Endothelial cell of umbilical vein (primary cell): ENCODE measurements around the gene SMAD9. TPM values are rescaled to one million over a fixed set of nuclear protein-coding genes. Genes with fewer than 3 reads are reported as not detected.

Experiments
- BruUV-seq: library from RNA; stranded (reverse); fragments of 400-500 nt; replicated peaks from 2 replicates; lab custom pipeline; 2021; lab: Mats Ljungman, UMichigan
- CTCF ChIA-PET: fragments of 300-600, 350-600 bp; sonication (Branson Sonifier 250); formaldehyde crosslinking; loops from one replicate; lab custom pipeline; 2021; ENCODE audit warnings: antibody characterized with exemption, inconsistent platforms; lab: Charles Lee
- POLR2A ChIA-PET: fragments of 300-600, 350-600 bp; sonication (Branson Sonifier 250); formaldehyde crosslinking; loops from one replicate; lab custom pipeline; 2021; ENCODE audit warnings: antibody characterized with exemption, inconsistent platforms; lab: Charles Lee
- DNase-seq: peaks from one replicate; pipeline ENCODE4 v3.0.0-alpha.2; 2011; ENCODE audit warnings: low read depth, low spot score
- FAIRE-seq: peaks from 2 replicates; lab custom pipeline; 2011; peaks lifted over from hg19 to GRCh38; lab: Jason Lieb, UNC
- H2AFZ ChIP-seq: 2 replicates; pipeline ENCODE4 v1.6.0; 2012; ENCODE audit warnings: low read depth, low read length, control low read depth, inconsistent platforms
- H3K27ac ChIP-seq: 2 replicates; pipeline ENCODE4 v1.5.1; 2011; ENCODE audit warnings: low read depth, mild to moderate bottlenecking, control low read depth, low read length, moderate library complexity; ENCODE audit not compliant: insufficient read depth
- H3K27me3 ChIP-seq, 2 experiments: 2 replicates each; pipeline versions ENCODE4 v1.6.0 to v1.6.1; 2011; ENCODE audit warnings: low read length in 2 of 2, mixed read lengths in 1 of 2; ENCODE audit not compliant: control insufficient read depth in 2 of 2, insufficient read depth in 2 of 2
- H3K36me3 ChIP-seq, 2 experiments: 2 replicates in 1 of 2; 3 replicates in 1 of 2; pipeline ENCODE4 v1.5.1; 2011; ENCODE audit warnings: low read length in 2 of 2, mild to moderate bottlenecking in 1 of 2, moderate library complexity in 1 of 2; ENCODE audit not compliant: control insufficient read depth in 2 of 2, insufficient read depth in 2 of 2; ENCODE audit errors: extremely low read depth in 1 of 2
- H3K4me1 ChIP-seq: 3 replicates; pipeline ENCODE4 v1.5.1; 2011; ENCODE audit warnings: mild to moderate bottlenecking, low read length; ENCODE audit not compliant: control insufficient read depth, insufficient read depth; ENCODE audit errors: extremely low read depth
- H3K4me2 ChIP-seq: 2 replicates; pipeline ENCODE4 v1.6.1; 2011; ENCODE audit warnings: low read length, control low read depth, mixed read lengths; ENCODE audit not compliant: insufficient read depth
- H3K4me3 ChIP-seq, 3 experiments: fragments of 200-600 bp in 1 of 3; sonication (generic), shearing (Covaris generic) in 1 of 3; replicated peaks in 1 of 3; 2 replicates each; pipeline ENCODE4 v1.5.1; 2011 to 2016; ENCODE audit warnings: control low read depth in 3 of 3, low read length in 3 of 3, mild to moderate bottlenecking in 2 of 3, inconsistent platforms in 1 of 3, low read depth in 1 of 3, moderate library complexity in 1 of 3; ENCODE audit not compliant: insufficient read depth in 1 of 3
- H3K79me2 ChIP-seq: 2 replicates; pipeline ENCODE4 v1.6.0; 2012; ENCODE audit warnings: low read length, inconsistent platforms; ENCODE audit not compliant: control insufficient read depth, insufficient read depth
- H3K9ac ChIP-seq: replicated peaks from 2 replicates; pipeline ENCODE3; 2011; ENCODE audit warnings: low read length, control low read depth; ENCODE audit not compliant: insufficient read depth; ENCODE audit errors: extremely low read depth
- H3K9me1 ChIP-seq: replicated peaks from 3 replicates; pipeline ENCODE4 v1.6.0; 2011; ENCODE audit warnings: mild to moderate bottlenecking, low read length; ENCODE audit not compliant: control insufficient read depth, insufficient read depth; ENCODE audit errors: extremely low read depth
- H3K9me3 ChIP-seq: replicated peaks from 2 replicates; pipeline ENCODE4 v1.5.1; 2012; ENCODE audit warnings: low read length, inconsistent platforms; ENCODE audit not compliant: control insufficient read depth, insufficient read depth
- H4K20me1 ChIP-seq: replicated peaks from 2 replicates; pipeline ENCODE3; 2011; ENCODE audit warnings: mild to moderate bottlenecking, low read length; ENCODE audit not compliant: control insufficient read depth, insufficient read depth; ENCODE audit errors: extremely low read depth
- EZH2 ChIP-seq: IDR thresholded peaks from 2 replicates; pipeline ENCODE4 v1.6.1; 2012; ENCODE audit warnings: borderline replicate concordance, low read depth, mild to moderate bottlenecking, moderate library complexity, low read length, inconsistent platforms; ENCODE audit not compliant: severe bottlenecking
- FOS ChIP-seq: IDR thresholded peaks from 2 replicates; pipeline ENCODE4 v1.6.1; 2011; ENCODE audit warnings: mild to moderate bottlenecking, low read length, moderate library complexity, borderline replicate concordance; ENCODE audit not compliant: insufficient read depth
- GATA2 ChIP-seq: IDR thresholded peaks from 2 replicates; pipeline ENCODE4 v1.7.0; 2011; ENCODE audit warnings: low read depth, mild to moderate bottlenecking, moderate library complexity, mixed read lengths, low read length; ENCODE audit not compliant: insufficient read length, insufficient read depth
- JUN ChIP-seq: IDR thresholded peaks from 2 replicates; pipeline ENCODE4 v1.6.1; 2011; ENCODE audit warnings: borderline replicate concordance, low read depth; ENCODE audit not compliant: insufficient read length, insufficient read depth
- MYC ChIP-seq: IDR thresholded peaks from one replicate; pipeline ENCODE4 v1.6.1; 2011; ENCODE audit warnings: mild to moderate bottlenecking, low read depth, low read length
- POLR2A ChIP-seq: IDR thresholded peaks from 2 replicates; pipeline ENCODE4 v1.6.1; 2012; ENCODE audit warnings: low read depth, mild to moderate bottlenecking, control low read depth, low read length
- POLR2AphosphoS5 ChIP-seq: IDR thresholded peaks from 2 replicates; pipeline ENCODE4 v1.6.1; 2012; ENCODE audit warnings: low read depth, mild to moderate bottlenecking, control low read depth, low read length, moderate library complexity; ENCODE audit not compliant: insufficient read depth
- dilution Hi-C: fragments of 300-500 bp; cut with MboI; formaldehyde crosslinking; loops from one replicate; pipeline ENCODE4 v1.15.0; 2019; ENCODE audit warnings: low sequenced_read_pairs; ENCODE audit not compliant: extremely low pct_ligation_motif_present
- intact Hi-C: fragments of 100-400 bp; cut with micrococcal nuclease; formaldehyde crosslinking; loops from one replicate; pipeline ENCODE4 v1.10.0; 2022
- polyA plus RNA-seq, 4 experiments: library from polyadenylated mRNA; depleted of rRNA in 3 of 4; stranded (reverse) in 3 of 4; unstranded in 1 of 4; fragments of >200 nt; gene quantifications; 2 replicates each; pipeline versions ENCODE4 v1.2.1 to v1.2.3, GENCODE V29; 2011 to 2012; ENCODE audit warnings: missing spikeins in 1 of 4
- total RNA-seq: library from RNA; stranded (reverse); gene quantifications from 2 replicates; pipeline ENCODE4 v1.2.3, GENCODE V29; 2021
- TF ChIP-seq, protein P1 (sequence below), 2 donors: IDR thresholded peaks; 1 replicate in 1 of 2; 2 replicates in 1 of 2; pipeline ENCODE4 v1.5.1; 2011; ENCODE audit warnings: low read length in 2 of 2, mild to moderate bottlenecking in 2 of 2, moderate library complexity in 2 of 2, control low read depth in 1 of 2, inconsistent platforms in 1 of 2, low read depth in 1 of 2; ENCODE audit not compliant: insufficient read depth in 1 of 2; ENCODE audit errors: extremely low read depth in 1 of 2
- TF ChIP-seq, protein P2 (sequence below): IDR thresholded peaks from 2 replicates; pipeline ENCODE4 v1.6.1; 2011; ENCODE audit not compliant: insufficient read depth, insufficient read length

The SMAD9 gene
- total and polyA plus RNA-seq, 2 donors (not counting 3 experiments of a cell fraction or from before 2014, with no cell fraction given): 2.2 to 4.2 TPM

DNA sequence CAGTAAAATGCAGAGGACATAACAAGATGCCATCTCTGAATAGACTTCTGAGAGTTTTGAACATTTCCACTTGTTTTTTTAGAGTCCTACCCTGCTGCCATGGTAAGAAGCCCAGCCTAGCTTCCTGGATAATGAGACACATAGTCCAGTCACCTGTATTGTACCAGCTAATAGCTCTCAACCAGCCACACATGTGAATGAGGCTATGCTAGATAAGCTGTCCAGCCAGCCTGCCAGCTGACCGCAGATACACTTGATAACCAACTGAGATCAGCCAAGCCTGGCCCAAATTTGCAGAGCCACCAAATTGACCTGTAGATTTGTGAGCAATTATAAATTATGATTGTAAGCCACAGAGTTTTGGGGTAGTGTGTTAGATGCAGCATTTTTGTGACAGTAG is 90.3 kb downstream of the SMAD9 start:
- H3K79me2 ChIP-seq: peaks cover 4% of the 10 kb centered on the region
- TF ChIP-seq POLR2A: no peak
- TF ChIP-seq EZH2: no peak
- TF ChIP-seq, protein P1, sequence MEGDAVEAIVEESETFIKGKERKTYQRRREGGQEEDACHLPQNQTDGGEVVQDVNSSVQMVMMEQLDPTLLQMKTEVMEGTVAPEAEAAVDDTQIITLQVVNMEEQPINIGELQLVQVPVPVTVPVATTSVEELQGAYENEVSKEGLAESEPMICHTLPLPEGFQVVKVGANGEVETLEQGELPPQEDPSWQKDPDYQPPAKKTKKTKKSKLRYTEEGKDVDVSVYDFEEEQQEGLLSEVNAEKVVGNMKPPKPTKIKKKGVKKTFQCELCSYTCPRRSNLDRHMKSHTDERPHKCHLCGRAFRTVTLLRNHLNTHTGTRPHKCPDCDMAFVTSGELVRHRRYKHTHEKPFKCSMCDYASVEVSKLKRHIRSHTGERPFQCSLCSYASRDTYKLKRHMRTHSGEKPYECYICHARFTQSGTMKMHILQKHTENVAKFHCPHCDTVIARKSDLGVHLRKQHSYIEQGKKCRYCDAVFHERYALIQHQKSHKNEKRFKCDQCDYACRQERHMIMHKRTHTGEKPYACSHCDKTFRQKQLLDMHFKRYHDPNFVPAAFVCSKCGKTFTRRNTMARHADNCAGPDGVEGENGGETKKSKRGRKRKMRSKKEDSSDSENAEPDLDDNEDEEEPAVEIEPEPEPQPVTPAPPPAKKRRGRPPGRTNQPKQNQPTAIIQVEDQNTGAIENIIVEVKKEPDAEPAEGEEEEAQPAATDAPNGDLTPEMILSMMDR (IDR thresholded peaks at IDR 0.05; ENCODE audit: extremely low read depth in 1 of 2, insufficient read depth in 1 of 2, low read depth in 1 of 2, low read length in 2 of 2): no peak
- TF ChIP-seq JUN: no peak
- no peak for TF ChIP-seq POLR2AphosphoS5
- no peak for TF ChIP-seq GATA2
- TF ChIP-seq MYC: no peak
- TF ChIP-seq, protein P2, sequence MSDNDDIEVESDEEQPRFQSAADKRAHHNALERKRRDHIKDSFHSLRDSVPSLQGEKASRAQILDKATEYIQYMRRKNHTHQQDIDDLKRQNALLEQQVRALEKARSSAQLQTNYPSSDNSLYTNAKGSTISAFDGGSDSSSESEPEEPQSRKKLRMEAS: no peak
- TF ChIP-seq FOS: no peak
- H3K9me1 ChIP-seq: no peaks in the 10 kb centered on the region
- peaks cover 0 to 10% of the 10 kb centered on the region in 2 experiments for H3K36me3 ChIP-seq
- no peaks in the 10 kb centered on the region for H4K20me1 ChIP-seq
- no peaks in the 10 kb centered on the region for H3K4me1 ChIP-seq
- ChIA-PET POLR2A (no interaction called here), CTCF (interaction anchor here (0.7 to 1.4 kb wide), 4 partner anchors 12 to 483 kb away, joined by 3 to 4 read pairs (median 3); no protein-coding TSS in a partner anchor)
- H3K27ac ChIP-seq: no peak overlapping the region
- no peaks in the 10 kb centered on the region for H3K9me3 ChIP-seq
- no peak overlapping the region for H2AFZ ChIP-seq
- no peak overlapping the region for H3K4me3 ChIP-seq
- no TSS peak for BruUV-seq
- H3K4me2 ChIP-seq: no peak overlapping the region
- no peaks in the 10 kb centered on the region for H3K27me3 ChIP-seq
- no peak overlapping the region for H3K9ac ChIP-seq
- no peak for FAIRE-seq
- no peak for DNase-seq
- intact Hi-C loops (no loop called here), dilution Hi-C loops (no loop called here)
